Breast epithelium (tissue), 3 donors: ENCODE results near the gene ATXN1.

ENCODE experiments used
- CTCF ChIP-seq, 3 donors: fragments of 450-650 bp; IDR thresholded peaks; one replicate each; pipeline ENCODE4 v1.5.1; 2016 to 2017; ENCODE audit warnings: antibody characterized with exemption in 3 of 3, mild to moderate bottlenecking in 3 of 3, moderate library complexity in 3 of 3
- POLR2A ChIP-seq: fragments of 450-650 bp; IDR thresholded peaks from one replicate; pipeline ENCODE4 v1.6.1; 2016; ENCODE audit warnings: antibody characterized with exemption, mild to moderate bottlenecking, moderate library complexity
- POLR2AphosphoS5 ChIP-seq, 3 donors: sonication (generic); formaldehyde crosslinking; IDR thresholded peaks; one replicate each; pipeline ENCODE4 v1.6.1; 2017; ENCODE audit warnings: antibody characterized with exemption in 3 of 3

- TF ChIP-seq CTCF (IDR thresholded peaks at IDR 0.05) (peak; percentile 75 to 87 (median 79)), POLR2AphosphoS5 (IDR thresholded peaks at IDR 0.05) (peak in 1 of 3 donors; percentile 56), POLR2A (no peak)
These were observed 1.6 kb upstream of the ATXN1 start for GRCh38 chr6:16762550-16763477.
